ENCODE results near the gene FBLN2.

The FBLN2 gene

DNA sequence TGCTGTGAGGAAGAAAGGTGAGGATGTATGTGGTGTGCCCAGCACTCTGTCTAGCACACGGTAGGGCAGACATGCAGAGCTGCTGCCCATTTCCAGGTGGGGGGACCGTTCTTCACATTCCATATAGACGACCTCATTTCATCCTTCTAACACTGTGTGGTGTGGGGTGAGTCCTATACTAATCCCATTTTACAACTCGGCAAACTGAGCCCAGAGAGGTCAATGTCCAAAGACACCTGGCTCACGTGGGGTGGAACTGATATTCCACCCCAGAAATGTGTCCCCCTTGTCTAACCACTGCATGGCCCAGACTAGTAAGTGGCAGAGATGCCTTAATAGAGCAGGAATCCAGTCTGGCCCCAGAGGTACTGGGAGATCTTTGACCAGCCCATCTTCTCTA lies 119.2 kb downstream of the FBLN2 start:
- no peak for FAIRE-seq

DNA sequence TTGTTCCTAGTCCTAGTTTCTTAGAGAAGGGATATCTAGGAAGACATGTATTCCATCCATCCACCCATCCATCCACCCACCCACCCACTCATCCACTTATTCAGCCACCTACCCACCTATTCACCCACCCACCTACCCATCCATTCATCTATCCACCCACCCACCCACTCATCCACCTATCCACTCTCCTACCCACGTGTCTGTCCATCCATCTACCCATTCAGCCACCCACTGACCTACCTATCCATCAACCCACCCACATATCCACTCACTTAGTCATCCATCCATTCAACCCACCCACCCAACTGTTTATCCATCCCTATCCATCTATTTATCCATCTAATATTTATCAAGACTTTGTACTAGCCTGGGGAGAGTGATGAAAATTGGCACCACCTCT lies 120.5 kb downstream of the FBLN2 start:
- no peak for FAIRE-seq

DNA sequence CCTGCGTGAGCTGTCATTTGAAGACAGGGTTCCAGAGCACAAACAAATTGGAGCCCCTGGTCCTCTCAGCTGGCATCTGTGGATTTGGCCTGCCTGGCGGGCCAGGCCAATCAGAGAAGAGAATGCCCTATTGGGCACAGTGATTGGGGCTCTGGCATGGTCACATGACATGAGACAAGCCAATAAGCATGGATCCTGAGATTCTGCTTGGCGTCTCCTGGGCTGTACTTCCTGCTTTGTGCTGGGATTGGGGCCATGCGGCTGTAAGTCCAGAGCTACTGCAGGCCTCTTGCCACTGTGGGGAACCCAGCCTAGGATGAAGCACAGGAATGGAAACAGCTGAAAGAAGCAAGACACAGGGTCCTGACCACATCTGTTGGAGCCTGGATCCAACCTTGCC lies 121.4 kb downstream of the FBLN2 start:
- FAIRE-seq = no peak

DNA sequence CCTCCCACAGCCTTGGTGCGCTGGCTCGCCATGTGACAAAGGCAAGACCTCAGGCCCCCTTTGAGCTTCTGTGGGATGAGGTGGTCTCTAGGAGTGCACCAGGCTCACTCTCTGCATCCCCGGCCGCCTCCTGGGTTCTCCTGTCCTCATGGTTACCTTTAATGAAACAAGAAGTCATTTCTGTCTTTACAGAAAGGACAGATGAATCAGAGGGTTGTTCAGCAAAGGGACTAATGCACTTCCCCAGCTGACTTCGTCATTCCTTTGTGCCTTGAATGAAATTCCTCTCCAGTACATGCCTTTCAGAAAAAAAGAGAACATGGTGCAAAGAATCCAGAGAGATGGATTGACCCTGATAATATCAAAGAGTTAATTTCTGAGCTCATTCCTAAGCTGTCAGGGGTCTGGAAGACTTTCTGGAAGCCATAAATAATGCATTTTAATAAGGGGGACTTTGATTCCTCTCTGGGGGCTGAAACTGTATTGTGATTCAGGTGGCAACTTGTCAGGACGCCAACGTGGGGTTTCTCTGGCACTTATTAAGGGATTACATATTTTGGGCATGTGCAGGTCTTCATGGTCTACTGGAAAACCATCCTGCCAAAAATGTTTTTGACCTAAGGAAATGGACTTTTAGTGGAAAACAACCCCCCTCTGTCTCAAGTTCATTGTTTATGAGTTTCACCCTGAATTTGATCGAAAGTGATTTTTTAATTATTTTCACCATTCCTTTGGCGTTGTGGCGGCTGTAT lies 122.7 kb downstream of the FBLN2 start:
- FAIRE-seq = no peak

DNA sequence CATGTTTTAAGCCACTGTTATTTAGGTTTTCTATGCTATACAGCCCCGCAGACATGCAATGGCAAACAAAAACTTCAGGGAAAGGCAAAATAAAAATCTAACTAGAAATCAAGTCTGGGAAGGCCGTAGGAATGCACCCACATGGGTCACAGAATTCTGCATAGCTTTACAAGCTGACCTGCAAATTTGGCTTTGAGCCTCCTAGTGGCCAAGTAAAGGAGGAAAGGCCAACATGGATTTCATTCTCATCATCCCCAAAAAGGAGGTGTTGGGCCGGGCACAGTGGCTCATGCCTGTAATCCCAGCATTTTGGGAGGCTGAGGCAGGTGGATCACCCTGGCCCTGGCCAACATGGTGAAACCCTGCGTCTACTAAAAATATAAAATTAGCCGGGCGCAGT lies 124.3 kb downstream of the FBLN2 start:
- FAIRE-seq = no peak

DNA sequence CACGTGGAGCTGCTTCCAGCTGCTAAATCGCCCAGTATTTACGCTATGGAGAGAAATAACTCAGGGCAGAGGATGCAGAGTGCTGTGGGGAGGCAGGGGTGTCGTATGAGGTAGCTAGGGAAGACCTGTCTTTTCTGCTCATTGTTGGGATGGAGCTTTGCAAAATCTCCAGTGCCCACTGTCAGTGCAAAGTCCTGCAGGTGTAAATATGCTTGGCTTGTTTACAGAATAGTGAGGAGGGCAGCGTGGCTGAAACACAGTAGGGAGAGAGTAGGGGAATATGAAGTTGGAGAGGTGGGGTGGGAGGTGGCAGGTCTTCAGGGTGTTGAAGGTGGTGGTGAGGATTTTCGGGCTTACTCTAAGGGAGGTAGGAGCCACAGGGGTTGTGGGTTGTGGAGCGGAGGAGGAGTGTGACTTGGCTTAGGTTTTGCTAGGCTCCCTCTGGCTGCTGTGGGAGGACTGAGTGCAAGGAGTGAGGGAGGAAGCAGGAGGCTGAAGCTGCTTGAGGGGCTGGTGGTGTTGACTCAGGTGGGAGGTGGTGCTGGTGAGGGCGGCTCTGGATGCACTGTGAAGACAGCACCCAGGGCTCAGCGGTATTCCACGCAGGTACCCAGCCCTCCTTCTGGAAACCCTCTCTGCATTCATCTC lies 125.7 kb downstream of the FBLN2 start:
- FAIRE-seq = no peak

DNA sequence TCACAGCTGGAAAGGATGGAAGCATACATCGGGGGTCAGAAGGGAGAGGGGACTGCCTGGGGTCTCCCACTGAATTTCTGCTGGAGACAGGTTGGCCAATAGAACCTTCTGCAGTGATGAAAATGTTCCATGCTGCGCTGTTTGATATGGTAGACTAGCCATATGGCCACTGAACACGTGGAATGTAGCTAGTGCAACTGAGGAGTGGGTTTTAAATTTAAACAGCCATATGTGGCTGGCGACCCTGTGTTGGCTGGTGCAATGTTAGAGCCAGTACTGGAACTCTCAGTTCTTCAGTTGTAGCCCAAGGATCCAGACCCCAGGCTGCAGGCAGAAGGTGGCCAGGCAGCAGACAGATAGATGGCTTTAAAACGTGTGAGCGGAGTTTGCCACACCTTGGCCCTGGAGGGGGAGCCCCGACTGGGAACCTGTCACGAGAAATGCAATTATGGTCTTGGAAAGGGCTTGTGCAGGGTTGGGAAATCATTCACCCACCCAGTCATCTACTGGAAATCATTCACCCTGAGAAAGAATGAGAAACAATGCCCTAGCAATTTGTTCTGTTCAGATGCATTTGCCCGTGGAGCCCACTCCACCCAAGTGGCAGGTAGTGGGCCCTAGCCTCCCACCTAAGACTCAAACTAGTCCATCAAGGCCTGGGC lies 127.6 kb downstream of the FBLN2 start:
- FAIRE-seq = no peak

DNA sequence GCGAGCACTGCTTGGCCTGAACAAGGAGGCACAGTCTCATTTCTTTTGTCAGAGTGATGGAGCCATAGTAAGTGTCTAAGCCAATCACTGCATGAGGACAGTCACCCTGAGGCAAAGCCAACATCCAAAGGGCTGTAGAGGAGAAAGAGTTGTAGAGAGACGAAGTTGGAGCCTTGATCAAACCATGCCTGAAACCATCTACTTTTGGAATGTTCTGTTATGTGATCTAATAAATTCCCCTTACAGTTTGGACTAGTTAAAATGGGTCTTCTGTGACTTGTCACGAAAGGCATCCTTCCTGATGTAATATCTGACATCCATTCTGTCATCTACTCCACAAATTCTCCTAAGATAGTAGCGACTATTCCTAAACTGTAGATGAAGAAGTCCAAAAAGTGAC lies 128.3 kb downstream of the FBLN2 start:
- no peak for FAIRE-seq

DNA sequence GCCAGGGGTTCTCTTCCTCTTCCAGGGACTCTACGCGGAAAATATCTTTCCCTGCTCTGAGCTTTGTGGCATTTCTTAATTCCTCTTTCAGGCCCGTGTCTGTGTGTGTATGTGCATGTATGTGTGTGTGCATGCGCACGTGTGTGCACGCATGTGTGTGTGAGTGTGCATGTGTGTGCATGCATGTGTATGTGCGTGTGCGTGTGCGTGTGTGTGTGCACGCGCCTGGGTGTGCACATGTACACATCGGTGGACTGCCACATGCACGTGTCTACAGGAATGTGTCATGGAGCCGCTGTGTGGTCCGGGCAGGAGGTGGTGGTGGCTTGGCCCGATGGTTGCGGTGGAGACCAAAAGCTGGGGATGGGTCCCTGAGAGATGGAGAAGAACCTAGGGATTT lies 133.0 kb downstream of the FBLN2 start:
- no peak for FAIRE-seq

DNA sequence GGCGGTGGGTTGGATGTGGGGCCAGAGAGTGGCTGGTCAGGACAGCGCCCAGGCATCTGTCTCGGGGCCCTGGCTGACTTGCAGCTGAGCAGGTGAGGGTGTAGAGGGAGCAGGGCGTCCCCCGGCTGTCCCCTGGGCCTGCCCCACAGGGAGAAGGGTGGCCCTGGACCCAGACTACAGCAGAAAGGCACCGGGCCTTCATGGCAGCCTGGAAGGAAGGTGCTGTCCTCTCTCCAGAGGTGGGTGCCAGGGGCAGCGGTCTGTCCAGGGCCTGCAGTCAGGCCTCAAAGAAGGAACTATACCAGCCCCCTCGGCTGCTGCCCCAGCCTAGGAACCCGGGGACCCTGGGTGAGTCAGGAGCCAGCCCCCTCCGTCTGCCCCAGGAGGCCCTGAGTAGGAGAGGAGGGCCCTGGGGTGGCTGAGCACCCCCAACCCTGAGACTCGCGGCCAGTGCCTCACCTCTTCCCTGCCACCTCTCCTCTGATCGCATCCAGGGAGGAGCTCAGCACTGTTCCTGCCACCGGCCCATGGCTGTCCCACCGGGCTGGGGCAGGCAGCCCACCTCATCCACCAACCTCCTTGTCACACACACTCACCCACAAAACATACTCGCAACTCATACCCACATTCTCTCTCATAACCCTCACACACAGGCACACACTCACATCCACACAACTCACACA lies 133.5 kb downstream of the FBLN2 start:
- FAIRE-seq = no peak

DNA sequence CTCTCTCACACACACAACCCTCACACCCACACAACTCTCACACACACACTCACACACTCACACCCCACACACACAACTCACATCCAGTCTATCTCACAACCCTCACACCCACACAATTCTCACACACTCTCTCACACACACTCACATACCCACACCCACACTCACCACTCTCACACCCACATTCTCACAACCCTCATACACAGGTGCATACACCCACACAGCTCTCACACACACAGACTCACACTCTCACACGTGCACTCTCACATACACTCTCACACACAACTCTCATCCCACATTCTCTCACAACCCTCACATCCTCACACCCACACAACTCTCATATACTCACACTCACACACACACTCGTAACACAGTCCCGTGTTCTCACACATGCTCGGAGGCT lies 134.4 kb downstream of the FBLN2 start:
- no peak for FAIRE-seq

DNA sequence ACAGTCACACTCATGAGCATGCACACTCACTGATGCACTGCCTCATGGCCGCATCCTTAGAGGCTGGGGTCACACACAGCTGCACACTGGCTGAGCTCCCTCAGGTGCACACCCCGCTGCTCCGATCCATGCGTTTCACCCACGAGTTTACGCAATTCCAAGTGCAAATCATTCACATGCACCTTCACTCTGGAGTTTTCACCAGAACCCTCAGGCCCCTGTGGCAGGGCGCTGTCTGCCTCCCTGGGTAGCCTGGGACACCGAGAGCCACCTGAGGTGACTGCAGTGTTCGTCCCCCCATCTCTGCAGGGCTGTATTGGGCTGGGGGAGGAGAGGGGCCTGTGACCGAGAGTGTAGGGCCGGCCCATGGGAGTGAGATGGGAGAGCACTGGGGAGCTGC lies 134.8 kb downstream of the FBLN2 start:
- no peak for FAIRE-seq

DNA sequence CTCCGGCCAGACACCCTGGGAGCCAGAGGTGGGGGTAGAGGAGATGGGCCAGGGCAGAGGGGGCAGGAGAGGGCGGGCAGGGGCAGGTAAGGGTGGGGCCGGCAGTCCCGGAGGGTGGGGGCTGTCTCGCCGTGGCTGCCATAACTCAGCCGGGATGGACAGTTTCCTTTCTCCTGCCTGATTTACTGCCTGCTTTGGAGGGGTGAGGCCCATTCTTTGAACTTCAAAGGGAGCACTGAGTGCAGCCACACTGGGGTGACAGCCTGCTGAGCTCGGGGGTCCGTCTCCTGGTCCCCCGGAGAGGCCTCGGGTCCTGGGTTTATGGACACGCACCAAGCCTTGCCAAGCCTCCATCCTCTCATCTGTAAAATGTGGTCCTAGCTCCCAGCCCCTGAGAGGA lies 135.4 kb downstream of the FBLN2 start:
- no peak for FAIRE-seq

DNA sequence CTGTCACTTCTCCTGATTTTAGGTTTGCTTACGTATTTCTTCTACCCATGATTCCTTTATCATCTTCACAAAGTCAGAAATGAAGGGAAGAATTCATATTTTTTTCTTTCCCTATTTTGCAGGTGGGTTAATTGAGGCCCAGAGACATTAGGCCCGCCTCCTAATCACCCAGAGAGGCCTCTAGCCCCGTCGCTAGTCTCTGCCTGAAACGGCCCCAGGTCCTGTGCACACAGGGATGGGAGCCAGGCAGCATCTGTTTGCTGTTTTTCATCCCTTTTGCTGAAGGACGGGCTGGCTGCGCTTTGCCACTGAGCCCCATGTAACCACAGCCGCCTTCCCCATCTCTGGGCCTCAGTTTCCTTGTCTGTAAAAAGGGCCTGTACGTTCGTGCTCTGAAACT lies 135.9 kb downstream of the FBLN2 start:
- FAIRE-seq = no peak

DNA sequence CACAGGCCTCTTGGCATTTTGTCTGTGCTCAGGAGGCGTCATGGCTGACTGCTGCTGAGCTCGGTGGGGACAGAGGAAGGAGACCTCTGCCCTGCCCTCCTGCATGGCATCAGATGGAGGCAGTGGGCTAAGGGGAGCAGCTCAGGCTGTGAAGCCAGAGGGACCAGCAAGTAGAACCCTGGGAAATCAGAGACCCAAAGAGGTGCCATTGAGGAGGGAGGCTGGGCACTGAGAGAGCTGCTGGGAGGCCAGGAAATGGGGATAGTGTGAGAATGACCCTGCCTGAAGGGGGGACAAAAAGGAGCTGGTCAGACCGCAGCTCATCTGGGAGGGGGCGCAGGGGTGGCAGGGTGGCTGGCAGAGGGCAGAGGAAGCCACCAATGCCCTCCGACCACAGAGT lies 136.8 kb downstream of the FBLN2 start:
- FAIRE-seq = no peak

DNA sequence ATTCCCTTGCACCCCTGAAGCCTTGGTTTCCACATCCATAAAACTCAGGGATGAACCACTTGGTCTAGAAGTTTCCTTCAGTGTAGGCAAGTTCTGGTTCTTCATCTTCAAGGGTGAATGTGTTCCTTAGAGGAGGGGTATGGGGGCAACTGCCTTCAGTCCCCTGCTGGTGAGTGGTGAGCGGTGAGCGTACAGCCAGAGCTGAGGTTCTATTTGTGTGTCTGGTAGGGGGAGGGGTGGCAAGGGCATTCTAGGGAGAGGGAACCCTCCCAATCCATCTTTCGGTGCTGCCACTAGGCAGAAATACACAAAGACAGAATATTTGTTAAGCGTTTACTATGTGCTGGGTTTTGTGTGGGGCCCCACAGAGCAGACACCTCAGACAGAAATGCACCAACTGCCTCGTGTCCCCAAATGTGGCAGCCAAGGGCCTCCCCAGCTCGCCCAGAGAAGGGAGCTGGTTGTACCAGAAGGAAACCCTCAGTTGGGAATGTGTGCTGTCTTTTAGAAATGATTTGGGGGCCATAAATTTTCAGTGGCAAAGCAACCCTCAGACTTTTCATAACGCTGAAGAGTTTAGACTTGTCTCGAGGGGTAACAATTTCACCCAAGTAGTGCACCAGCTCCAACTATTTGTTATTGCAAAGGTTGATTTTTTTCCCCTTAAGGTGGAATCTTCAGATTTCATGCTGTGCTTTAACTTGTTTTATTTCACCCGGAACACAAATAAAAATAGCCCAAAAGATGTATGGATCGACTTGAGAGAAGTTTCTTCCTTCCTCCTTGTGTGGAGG lies 137.6 kb downstream of the FBLN2 start:
- no peak for FAIRE-seq

DNA sequence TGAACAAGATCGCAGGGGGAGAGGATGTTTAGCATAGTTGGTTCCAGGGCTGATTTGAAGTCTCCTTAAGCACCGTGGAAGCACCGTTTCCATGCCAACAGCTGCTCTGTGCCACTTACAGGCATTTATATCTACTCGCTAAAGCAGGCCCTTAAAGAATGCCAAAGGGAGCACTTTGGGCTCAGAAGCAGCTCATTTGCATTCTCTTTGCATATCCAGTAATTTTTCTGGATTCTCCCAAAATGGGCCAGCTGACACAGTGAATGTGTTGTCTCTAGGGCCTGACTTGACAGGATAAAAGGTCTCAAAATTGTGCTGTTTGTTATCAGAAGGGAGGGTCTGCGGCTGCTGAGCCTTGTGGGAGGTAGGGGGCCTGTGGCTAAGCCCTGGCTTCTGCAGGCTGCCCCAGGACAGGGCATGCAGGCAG lies 138.6 kb downstream of the FBLN2 start:
- FAIRE-seq = no peak

Data from colon (tissue), 2 donors.